Upper lobe of right lung (tissue), 1 donor: ENCODE results near the gene SLC44A4. TPM values are rescaled to one million over a fixed set of nuclear protein-coding genes. Genes with fewer than 3 reads are reported as not detected.

Experiments used
- ATAC-seq: fragments of 200-7000 bp; cut with Tn5 transposase; one replicate; pipeline ENCODE4 v1.9.1; 2020; ENCODE audit warnings: mild to moderate bottlenecking, moderate library complexity
- DNase-seq: peaks from one replicate; pipeline ENCODE4 v3.0.0-alpha.2; 2020
- H3K27ac ChIP-seq: fragments of 200-600 bp; one replicate; pipeline ENCODE4 v1.8.0; 2022
- H3K27me3 ChIP-seq: fragments of 200-600 bp; one replicate; pipeline ENCODE4 v1.8.0; 2022; ENCODE audit warnings: mild to moderate bottlenecking
- H3K36me3 ChIP-seq: fragments of 200-600 bp; one replicate; pipeline ENCODE4 v1.8.0; 2022
- H3K4me1 ChIP-seq: fragments of 200-600 bp; one replicate; pipeline ENCODE4 v1.8.0; 2022
- H3K4me3 ChIP-seq: fragments of 200-600 bp; one replicate; pipeline ENCODE4 v1.8.0; 2022; ENCODE audit warnings: mild to moderate bottlenecking
- H3K9me3 ChIP-seq: fragments of 200-600 bp; one replicate; pipeline ENCODE4 v1.8.0; 2022
- CTCF ChIP-seq: fragments of 200-600 bp; IDR thresholded peaks from one replicate; pipeline ENCODE4 v1.8.0; 2022; ENCODE audit warnings: antibody characterized with exemption
- intact Hi-C: fragments of 100-400 bp; cut with DNase I; formaldehyde crosslinking; loops from one replicate; pipeline ENCODE4 v1.11.0; 2022
- total RNA-seq: library from RNA; stranded (reverse); fragmentation: NEBNext Ultra II Directional; extraction: Animal tissue kit (Norgen Biotek cat#: 25700); gene quantifications from one replicate; pipeline ENCODE4 v1.2.1, GENCODE V29; 2021
- donor health status: DM: no; HTN: yes; CAD: no; lungs with severe emphysema.

SLC44A4 gene
- total RNA-seq, 1 donor from 2014 or later: 23.1 TPM

GRCh38 chr6:31886541-31886991 lies 7.8 kb upstream of the SLC44A4 start:
- Histone ChIP-seq H3K36me3 (peaks cover 89% of the 10 kb centered on the region), H3K27ac (no peak overlapping the region), H3K9me3 (no peaks in the 10 kb centered on the region), H3K4me3 (no peak overlapping the region), H3K4me1 (no peaks in the 10 kb centered on the region), H3K27me3 (no peaks in the 10 kb centered on the region)
- no peak for DNase-seq
- no peak for TF ChIP-seq CTCF
- intact Hi-C loops: no loop called here
- no peak for ATAC-seq

GRCh38 chr6:31884528-31885035 lies 5.8 kb upstream of the SLC44A4 start:
- peaks cover 95% of the 10 kb centered on the region for H3K36me3 ChIP-seq

GRCh38 chr6:31883676-31884075 lies 4.9 kb upstream of the SLC44A4 start:
- Histone ChIP-seq H3K4me1 (no peaks in the 10 kb centered on the region), H3K9me3 (no peaks in the 10 kb centered on the region), H3K36me3 (peaks cover 88% of the 10 kb centered on the region), H3K27ac (no peak overlapping the region), H3K4me3 (no peak overlapping the region), H3K27me3 (no peaks in the 10 kb centered on the region)
- intact Hi-C loops: no loop called here
- ATAC-seq: no peak
- DNase-seq: no peak
- no peak for TF ChIP-seq CTCF

More at GRCh38 chr6:31884528-31885035, 5.8 kb upstream of the SLC44A4 start:
- TF ChIP-seq CTCF: no peak
- H3K27ac ChIP-seq: no peak overlapping the region
- intact Hi-C loops: no loop called here
- DNase-seq: no peak
- no peak for ATAC-seq
- H3K4me3 ChIP-seq: no peak overlapping the region
- H3K27me3 ChIP-seq: no peaks in the 10 kb centered on the region
- H3K9me3 ChIP-seq: no peaks in the 10 kb centered on the region
- no peaks in the 10 kb centered on the region for H3K4me1 ChIP-seq

- no peaks in the 10 kb centered on the region for H3K9me3 ChIP-seq
- H3K4me1 ChIP-seq: no peaks in the 10 kb centered on the region
- intact Hi-C loops: no loop called here
- ATAC-seq (no peak), DNase-seq (no peak)
- no peaks in the 10 kb centered on the region for H3K27me3 ChIP-seq
- H3K4me3 ChIP-seq: no peak overlapping the region
- TF ChIP-seq CTCF: no peak
- H3K36me3 ChIP-seq: peaks cover 75% of the 10 kb centered on the region
- H3K27ac ChIP-seq: no peak overlapping the region
Observed at GRCh38 chr6:31882344-31882743, 3.5 kb upstream of the SLC44A4 start.

GRCh38 chr6:31881136-31881859 lies 2.5 kb upstream of the SLC44A4 start:
- no peak for DNase-seq
- Histone ChIP-seq H3K4me1 (no peaks in the 10 kb centered on the region), H3K4me3 (no peak overlapping the region), H3K9me3 (no peaks in the 10 kb centered on the region), H3K27me3 (no peaks in the 10 kb centered on the region), H3K27ac (no peak overlapping the region), H3K36me3 (peaks cover 64% of the 10 kb centered on the region)
- no peak for ATAC-seq
- intact Hi-C loops: no loop called here
- no peak for TF ChIP-seq CTCF
